Aorta (tissue), 5 donors: ENCODE data around the gene KIF26B. TPM values are rescaled to one million over a fixed set of nuclear protein-coding genes. Genes with fewer than 3 reads are reported as not detected.

ENCODE experiments used
- ATAC-seq: fragments of 200-7000 bp; cut with Tn5 transposase; one replicate; pipeline ENCODE4 v1.9.1; 2022; ENCODE audit warnings: moderate library complexity; ENCODE audit not compliant: low FRiP score
- DNase-seq, 2 donors: peaks; one replicate each; pipeline ENCODE4 v3.0.0-alpha.2; 2020
- H3K27ac ChIP-seq, 2 donors: one replicate each; pipeline ENCODE4 v1.5.1; 2013; ENCODE audit warnings: low read length in 2 of 2, mild to moderate bottlenecking in 2 of 2, moderate library complexity in 2 of 2, control low read depth in 1 of 2, inconsistent platforms in 1 of 2, low read depth in 1 of 2
- H3K27me3 ChIP-seq, 2 donors: one replicate each; pipeline ENCODE4 v1.6.1; 2013; ENCODE audit warnings: control low read depth in 1 of 2, low read length in 1 of 2, mild to moderate bottlenecking in 1 of 2, moderate library complexity in 1 of 2; ENCODE audit not compliant: insufficient read depth in 2 of 2, control insufficient read depth in 1 of 2
- H3K36me3 ChIP-seq, 2 donors: one replicate each; pipeline ENCODE4 v1.6.1; 2013; ENCODE audit warnings: control low read depth in 1 of 2, low read length in 1 of 2, mild to moderate bottlenecking in 1 of 2; ENCODE audit not compliant: insufficient read depth in 2 of 2, control insufficient read depth in 1 of 2
- H3K4me1 ChIP-seq, 2 donors: one replicate each; pipeline ENCODE4 v1.6.1; 2013; ENCODE audit warnings: low read length in 2 of 2, control low read depth in 1 of 2, mild to moderate bottlenecking in 1 of 2, moderate library complexity in 1 of 2; ENCODE audit not compliant: insufficient read depth in 2 of 2, control insufficient read depth in 1 of 2
- H3K4me3 ChIP-seq, 2 donors: one replicate each; pipeline ENCODE4 v1.5.1; 2013; ENCODE audit warnings: low read length in 2 of 2, control low read depth in 1 of 2, mild to moderate bottlenecking in 1 of 2
- H3K9me3 ChIP-seq: one replicate; pipeline ENCODE4 v1.6.1; 2013; ENCODE audit warnings: mild to moderate bottlenecking, low read length; ENCODE audit not compliant: control insufficient read depth
- WGBS, 2 donors: extraction: QIAGEN DNeasy Blood & Tissue Kit; methylation state at CpG; one replicate each; pipeline ENCODE4 v1.1.7; 2013; 5-methylcytosine and 5-hydroxymethylcytosine counted together
- intact Hi-C, 2 donors: fragments of 100-400 bp; cut with DNase I; formaldehyde crosslinking; loops; one replicate each; pipeline versions ENCODE4 v1.14.2 to v1.15.0; 2022
- polyA plus RNA-seq, 2 donors: library from polyadenylated mRNA; stranded (reverse); fragments of 200-250 nt; gene quantifications; one replicate each; pipeline ENCODE4 v1.2.3, GENCODE V29; 2013
- total RNA-seq, 2 donors: library from RNA; stranded (reverse); fragmentation: NEBNext Ultra II Directional; extraction: Animal tissue kit (Norgen Biotek cat#: 25700); gene quantifications; one replicate each; pipeline ENCODE4 v1.2.1, GENCODE V29; 2021
- donor health status: healthy with polysubstance abuse.
- donor health status: Bipolar disorder and iron deficiency.
- donor health status: DM: no; HTN: no; CAD: no.
- donor health status: DM: no; HTN: no; CAD: no.
- donor health status: DM: yes; HTN: yes; CAD: no.

Gene KIF26B
- total and polyA plus RNA-seq, 4 donors: under 0.01 to 0.58 (median 0.30) TPM

DNA sequence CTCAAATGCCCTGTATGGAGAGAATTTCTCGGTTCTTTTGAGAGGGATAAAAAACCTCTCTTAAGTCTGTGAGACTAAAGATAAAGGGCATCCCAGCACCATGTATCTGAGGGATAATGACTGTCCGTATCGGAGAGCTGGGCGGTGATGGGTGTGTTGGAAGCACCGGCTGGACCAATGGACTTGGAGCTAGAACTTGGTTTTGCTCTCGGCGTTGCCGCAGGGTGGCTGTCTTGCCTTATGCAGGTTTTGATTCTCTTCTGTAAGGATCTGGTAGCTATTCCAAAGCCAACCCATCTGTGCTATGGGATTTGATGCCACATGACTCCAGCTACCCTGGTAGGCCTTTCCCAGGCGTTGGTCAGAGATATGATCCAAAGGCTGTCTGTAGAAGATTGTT lies 348.8 kb downstream of the KIF26B start:
- Histone ChIP-seq H3K27ac (no peak overlapping the region), H3K27me3 (no peaks in the 10 kb centered on the region), H3K9me3 (peaks cover 1% of the 10 kb centered on the region), H3K36me3 (no peaks in the 10 kb centered on the region), H3K4me1 (no peaks in the 10 kb centered on the region), H3K4me3 (no peak overlapping the region)
- ATAC-seq (no peak), DNase-seq (no peak)
- intact Hi-C loops: no loop called here
- WGBS, 2 donors: 92 to 93% methylated on average over 9 of the region's 9 CpGs

DNA sequence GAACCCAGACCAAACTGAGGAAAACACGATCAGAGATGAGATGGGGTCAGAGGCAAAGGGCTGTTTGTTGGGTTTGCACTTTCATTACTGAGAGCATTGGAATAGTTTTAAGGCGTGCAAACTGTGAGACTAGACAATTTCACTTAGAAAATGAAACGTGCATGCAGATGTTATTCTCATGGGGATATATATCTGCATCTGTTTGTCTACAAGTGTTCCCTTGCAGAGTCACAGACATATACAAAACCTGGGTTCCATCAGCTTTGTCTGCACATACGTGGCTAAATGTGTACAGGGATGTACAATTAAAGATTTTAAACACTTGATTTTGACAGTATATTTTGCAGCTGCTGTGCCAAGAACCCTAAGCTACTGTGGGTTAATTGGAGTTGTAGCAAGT lies 355.4 kb downstream of the KIF26B start:
- no peaks in the 10 kb centered on the region for H3K4me1 ChIP-seq
- no peak overlapping the region for H3K4me3 ChIP-seq
- H3K9me3 ChIP-seq: peaks cover 3% of the 10 kb centered on the region
- no peak for DNase-seq
- WGBS, 2 donors: 43 to 44% methylated on average over 4 of the region's 4 CpGs
- no peaks in the 10 kb centered on the region for H3K36me3 ChIP-seq
- ATAC-seq: no peak
- H3K27ac ChIP-seq: no peak overlapping the region
- intact Hi-C loops: no loop called here
- peaks cover 0 to 1% of the 10 kb centered on the region in 2 donors for H3K27me3 ChIP-seq

DNA sequence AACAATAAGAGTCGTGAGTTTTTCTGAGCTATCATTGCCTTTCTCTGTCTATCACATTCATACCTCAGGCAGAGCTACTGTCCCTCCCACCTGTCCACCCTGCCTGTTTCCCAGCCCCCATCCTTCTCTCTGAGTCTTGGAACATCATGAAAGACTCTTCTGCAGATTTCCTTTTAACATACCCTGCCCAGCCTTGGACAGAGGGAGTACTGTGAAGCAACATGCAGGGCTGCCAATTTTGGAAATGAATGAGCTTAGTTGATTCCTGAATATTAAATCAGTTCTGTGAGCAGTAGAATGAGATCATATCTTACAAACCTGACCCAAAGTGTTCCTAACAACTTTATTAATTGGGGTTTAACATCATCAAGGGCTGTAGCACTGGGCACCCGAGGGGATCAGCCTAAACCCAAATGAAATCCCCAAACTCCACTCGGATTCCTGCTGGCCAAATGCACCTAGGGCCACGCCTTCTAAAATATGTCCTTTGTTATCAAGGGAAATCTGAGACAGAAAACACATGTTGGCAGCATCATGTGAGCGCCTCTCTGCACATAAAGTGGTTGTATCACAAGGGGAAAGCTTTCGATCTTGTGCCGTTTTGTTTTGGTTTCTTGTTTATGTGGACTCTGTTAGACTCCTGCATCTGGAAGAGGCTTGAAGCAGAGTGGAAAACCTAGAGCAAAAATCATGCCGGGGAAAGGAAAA lies 357.6 kb downstream of the KIF26B start:
- H3K4me3 ChIP-seq: no peak overlapping the region
- intact Hi-C loops: no loop called here
- H3K4me1 ChIP-seq: no peaks in the 10 kb centered on the region
- no peaks in the 10 kb centered on the region for H3K36me3 ChIP-seq
- H3K9me3 ChIP-seq: peaks cover 4% of the 10 kb centered on the region
- H3K27ac ChIP-seq: no peak overlapping the region
- 51 to 52% methylated on average over 8 of the region's 8 CpGs for whole genome bisulfite sequencing, 2 donors
- DNase-seq (no peak), ATAC-seq (no peak)
- peaks cover 0 to 1% of the 10 kb centered on the region in 2 donors for H3K27me3 ChIP-seq

DNA sequence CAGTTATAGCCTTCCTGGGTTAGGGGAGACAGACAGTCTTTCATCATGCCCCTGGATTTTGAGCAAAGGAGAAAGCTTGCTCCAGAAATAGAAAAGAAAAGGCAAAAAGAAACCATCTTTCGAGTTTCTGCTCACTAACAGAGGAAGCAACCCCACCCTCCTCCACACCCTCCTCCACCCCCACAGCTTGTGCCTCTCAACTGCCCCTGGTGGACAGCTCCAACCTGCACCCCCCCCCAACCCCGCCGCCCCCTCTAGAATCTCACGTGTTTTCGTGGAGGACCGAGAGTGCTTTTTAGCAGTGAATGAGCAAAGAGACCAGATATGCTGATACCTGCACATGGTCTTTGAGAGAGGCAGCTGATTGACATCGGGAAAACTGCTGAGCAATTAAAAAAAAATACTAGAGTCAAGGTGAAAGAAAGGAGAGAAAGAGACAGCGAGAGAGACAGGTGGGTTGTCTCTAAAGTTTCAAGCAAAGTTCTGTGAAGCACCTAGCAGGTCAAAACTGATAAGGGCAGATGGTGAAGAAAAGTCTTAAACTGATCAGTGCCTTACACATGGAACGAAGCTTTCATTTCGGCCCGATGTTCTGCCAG lies 358.3 kb downstream of the KIF26B start:
- intact Hi-C loops: no loop called here

DNA sequence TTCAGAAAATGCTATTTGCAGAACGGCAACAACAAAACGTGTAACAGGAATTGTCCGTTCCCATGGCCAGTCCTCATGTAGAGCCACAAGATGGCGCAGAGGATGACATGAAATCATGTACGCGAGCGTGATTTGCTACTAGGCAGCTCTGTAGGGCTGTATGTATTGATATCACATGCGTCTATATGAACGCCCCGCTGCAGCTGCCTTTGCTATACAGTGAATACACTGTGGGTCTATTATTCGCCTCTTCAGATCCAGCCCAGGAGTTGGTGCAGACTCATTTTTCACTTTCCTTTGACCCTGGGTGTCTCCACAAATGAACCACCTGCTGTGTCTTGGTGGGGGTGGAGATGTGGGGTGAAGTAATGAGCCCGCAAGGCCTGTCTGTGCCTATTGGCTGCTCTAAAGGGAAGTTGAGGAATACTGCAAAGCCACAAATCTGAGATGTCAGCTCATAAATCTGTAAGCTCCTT lies 361.5 kb downstream of the KIF26B start:
- no peak overlapping the region for H3K4me3 ChIP-seq
- intact Hi-C loops: no loop called here
- peaks cover 2% of the 10 kb centered on the region for H3K9me3 ChIP-seq
- no peak overlapping the region for H3K27ac ChIP-seq
- no peaks in the 10 kb centered on the region for H3K36me3 ChIP-seq
- peaks cover 0 to 1% of the 10 kb centered on the region in 2 donors for H3K27me3 ChIP-seq
- WGBS, 2 donors: 74 to 83% methylated on average over 12 of the region's 12 CpGs
- ATAC-seq: no peak
- no peak for DNase-seq
- H3K4me1 ChIP-seq: no peaks in the 10 kb centered on the region

More for the DNA sequence above, 358.3 kb downstream of the KIF26B start:
- 59 to 63% methylated on average over 11 of the region's 11 CpGs for WGBS, 2 donors
- Histone ChIP-seq H3K4me3 (no peak overlapping the region), H3K36me3 (no peaks in the 10 kb centered on the region), H3K4me1 (no peaks in the 10 kb centered on the region), H3K27ac (no peak overlapping the region), H3K9me3 (peaks cover 4% of the 10 kb centered on the region), H3K27me3 (peaks cover 0 to 1% of the 10 kb centered on the region in 2 donors)
- DNase-seq (no peak), ATAC-seq (no peak)

DNA sequence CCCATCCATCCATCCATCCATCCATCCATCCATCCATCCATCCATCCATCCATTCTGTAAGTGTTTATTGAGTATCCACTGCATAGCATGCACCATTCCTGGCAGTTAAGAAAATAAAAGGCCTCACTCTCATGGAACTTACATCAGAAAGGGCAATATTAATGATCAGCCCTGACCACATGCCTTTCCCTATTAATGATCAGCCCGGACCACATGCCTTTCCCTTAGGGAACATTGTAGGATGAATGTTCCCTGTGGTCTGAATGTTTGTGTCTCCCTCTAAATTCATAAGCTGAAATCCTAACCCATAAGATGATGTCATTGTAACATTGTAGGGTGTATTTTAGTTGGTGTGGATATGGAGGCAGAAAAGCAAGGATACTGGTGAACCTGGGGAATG lies 365.8 kb downstream of the KIF26B start:
- H3K27me3 ChIP-seq: no peaks in the 10 kb centered on the region
- no peak overlapping the region for H3K4me3 ChIP-seq
- no peaks in the 10 kb centered on the region for H3K4me1 ChIP-seq
- ATAC-seq (no peak), DNase-seq (no peak)
- no peaks in the 10 kb centered on the region for H3K36me3 ChIP-seq
- WGBS, 2 donors: 24 to 66% methylated on average over 1 of the region's 1 CpG
- intact Hi-C loops: no loop called here
- no peaks in the 10 kb centered on the region for H3K9me3 ChIP-seq
- no peak overlapping the region for H3K27ac ChIP-seq

DNA sequence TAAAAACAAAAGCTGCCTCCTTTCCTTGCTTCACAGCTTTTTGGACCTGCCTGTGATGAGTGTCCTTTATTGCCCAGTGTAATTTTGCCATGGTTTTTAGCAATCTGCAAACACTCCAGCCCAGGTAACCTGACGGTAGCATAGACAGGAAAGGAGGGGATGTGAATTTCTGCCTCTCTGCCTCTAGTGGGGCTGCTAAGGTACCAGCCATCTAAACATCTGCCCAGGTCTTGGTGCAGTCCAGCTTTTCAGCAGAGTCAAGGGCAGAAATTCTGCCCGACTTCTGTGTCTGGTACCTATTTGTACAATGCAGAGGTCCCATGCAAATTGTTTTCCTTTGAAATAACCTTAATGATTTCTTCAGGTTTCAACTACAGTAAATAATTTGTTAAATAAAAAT lies 371.4 kb downstream of the KIF26B start:
- intact Hi-C loops: no loop called here
- 90 to 94% methylated on average over 2 of the region's 2 CpGs for WGBS, 2 donors
- H3K4me3 ChIP-seq: no peak overlapping the region
- no peaks in the 10 kb centered on the region for H3K36me3 ChIP-seq
- H3K4me1 ChIP-seq: no peaks in the 10 kb centered on the region
- H3K9me3 ChIP-seq: peaks cover 2% of the 10 kb centered on the region
- no peak overlapping the region for H3K27ac ChIP-seq
- no peak for DNase-seq
- ATAC-seq: no peak
- H3K27me3 ChIP-seq: no peaks in the 10 kb centered on the region

DNA sequence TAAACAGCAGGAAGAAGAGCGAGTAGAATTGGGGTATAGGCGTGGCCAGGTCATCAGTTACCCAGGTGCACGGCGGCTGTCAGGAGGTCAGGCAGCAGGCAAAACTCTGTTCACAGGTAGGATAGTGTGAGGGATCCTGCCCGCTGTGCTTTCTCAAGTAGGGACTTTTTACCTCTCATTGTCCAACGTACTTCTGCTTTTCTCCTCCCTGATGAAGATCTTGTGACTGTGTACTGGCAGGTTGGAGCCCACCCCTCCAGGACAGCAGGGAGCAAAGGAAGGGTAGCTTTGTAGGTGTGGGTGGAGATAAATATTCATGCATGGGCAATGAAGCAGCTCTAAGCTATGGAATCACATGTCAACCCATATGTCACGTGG lies 373.5 kb downstream of the KIF26B start:
- Histone ChIP-seq H3K4me3 (no peak overlapping the region), H3K4me1 (no peaks in the 10 kb centered on the region), H3K9me3 (peaks cover 2% of the 10 kb centered on the region), H3K27me3 (no peaks in the 10 kb centered on the region), H3K27ac (no peak overlapping the region), H3K36me3 (no peaks in the 10 kb centered on the region)
- no peak for DNase-seq
- 88 to 93% methylated on average over 7 of the region's 7 CpGs for WGBS, 2 donors
- intact Hi-C loops: no loop called here
- no peak for ATAC-seq

DNA sequence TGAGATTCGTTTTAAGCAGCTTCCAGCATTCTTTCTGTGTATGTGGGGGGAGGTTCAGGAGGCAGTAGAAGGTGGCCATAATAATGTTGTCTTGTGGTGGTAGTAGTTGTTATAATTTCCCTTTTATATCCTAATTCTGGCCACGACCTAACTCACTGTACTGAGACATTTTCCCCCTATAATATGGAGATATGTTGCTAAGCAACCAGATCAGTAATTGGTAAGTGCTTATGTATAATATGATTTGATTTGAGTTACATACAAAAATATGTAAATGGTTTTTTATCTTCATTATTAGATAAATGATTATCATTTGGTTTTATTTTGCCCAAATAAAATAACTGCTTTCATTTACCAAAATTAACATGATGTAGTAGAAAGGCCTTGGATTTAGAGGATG lies 376.2 kb downstream of the KIF26B start:
- intact Hi-C loops: no loop called here
- DNase-seq (no peak), ATAC-seq (no peak)
- Histone ChIP-seq H3K4me1 (no peaks in the 10 kb centered on the region), H3K4me3 (no peak overlapping the region), H3K36me3 (no peaks in the 10 kb centered on the region), H3K27ac (no peak overlapping the region), H3K9me3 (peaks cover 2% of the 10 kb centered on the region), H3K27me3 (no peaks in the 10 kb centered on the region)
- WGBS, 2 donors: 51 to 61% methylated on average over 2 of the region's 2 CpGs
